Measurements from ENCODE around the gene NIN. TPM values are rescaled to one million over a fixed set of nuclear protein-coding genes. Genes with fewer than 3 reads are reported as not detected.

Gene NIN
- total RNA-seq, 1 donor from 2014 or later = 27.4 TPM

GRCh38 chr14:50719911-50720759 lies 110.8 kb downstream of the NIN start:
- Histone ChIP-seq H3K4me1 (no peaks in the 10 kb centered on the region), H3K9me3 (replicated peaks) (no peaks in the 10 kb centered on the region), H3K4me3 (no peak overlapping the region), H3K36me3 (peaks cover 47% of the 10 kb centered on the region), H3K27ac (replicated peaks) (no peak overlapping the region), H3K27me3 (ENCODE audit: low read depth) (no peaks in the 10 kb centered on the region)
- TF ChIP-seq, protein P1, sequence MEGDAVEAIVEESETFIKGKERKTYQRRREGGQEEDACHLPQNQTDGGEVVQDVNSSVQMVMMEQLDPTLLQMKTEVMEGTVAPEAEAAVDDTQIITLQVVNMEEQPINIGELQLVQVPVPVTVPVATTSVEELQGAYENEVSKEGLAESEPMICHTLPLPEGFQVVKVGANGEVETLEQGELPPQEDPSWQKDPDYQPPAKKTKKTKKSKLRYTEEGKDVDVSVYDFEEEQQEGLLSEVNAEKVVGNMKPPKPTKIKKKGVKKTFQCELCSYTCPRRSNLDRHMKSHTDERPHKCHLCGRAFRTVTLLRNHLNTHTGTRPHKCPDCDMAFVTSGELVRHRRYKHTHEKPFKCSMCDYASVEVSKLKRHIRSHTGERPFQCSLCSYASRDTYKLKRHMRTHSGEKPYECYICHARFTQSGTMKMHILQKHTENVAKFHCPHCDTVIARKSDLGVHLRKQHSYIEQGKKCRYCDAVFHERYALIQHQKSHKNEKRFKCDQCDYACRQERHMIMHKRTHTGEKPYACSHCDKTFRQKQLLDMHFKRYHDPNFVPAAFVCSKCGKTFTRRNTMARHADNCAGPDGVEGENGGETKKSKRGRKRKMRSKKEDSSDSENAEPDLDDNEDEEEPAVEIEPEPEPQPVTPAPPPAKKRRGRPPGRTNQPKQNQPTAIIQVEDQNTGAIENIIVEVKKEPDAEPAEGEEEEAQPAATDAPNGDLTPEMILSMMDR (IDR thresholded peaks at IDR 0.05; ENCODE audit: borderline replicate concordance) = no peak
- intact Hi-C loops (cut with micrococcal nuclease) = loop anchor here (10.0 kb wide), 1 partner anchor 105 kb away; no protein-coding TSS in a partner anchor
- no peak for DNase-seq

GRCh38 chr14:50718949-50719348 lies 112.0 kb downstream of the NIN start:
- intact Hi-C loops (cut with micrococcal nuclease) = loop anchor here (10.0 kb wide), 1 partner anchor 104 kb away; no protein-coding TSS in a partner anchor
- no peak for DNase-seq
- Histone ChIP-seq H3K4me3 (no peak overlapping the region), H3K27me3 (ENCODE audit: low read depth) (no peaks in the 10 kb centered on the region), H3K27ac (replicated peaks) (no peak overlapping the region), H3K4me1 (no peaks in the 10 kb centered on the region), H3K9me3 (replicated peaks) (no peaks in the 10 kb centered on the region), H3K36me3 (peaks cover 35% of the 10 kb centered on the region)
- TF ChIP-seq, protein P1 (IDR thresholded peaks at IDR 0.05; ENCODE audit: borderline replicate concordance) = no peak

- Histone ChIP-seq H3K36me3 (peaks cover 24% of the 10 kb centered on the region), H3K4me3 (no peak overlapping the region), H3K27ac (replicated peaks) (no peak overlapping the region), H3K9me3 (replicated peaks) (no peaks in the 10 kb centered on the region), H3K27me3 (ENCODE audit: low read depth) (no peaks in the 10 kb centered on the region), H3K4me1 (no peaks in the 10 kb centered on the region)
- DNase-seq = no peak
- intact Hi-C loops (cut with micrococcal nuclease) = loop anchor here (10.0 kb wide), 1 partner anchor 103 kb away; no protein-coding TSS in a partner anchor
- TF ChIP-seq, protein P1 (IDR thresholded peaks at IDR 0.05; ENCODE audit: borderline replicate concordance) = no peak
Measured at GRCh38 chr14:50717811-50718210, 113.2 kb downstream of the NIN start.

- no peaks in the 10 kb centered on the region for H3K36me3 ChIP-seq
- no peaks in the 10 kb centered on the region for H3K27me3 ChIP-seq (ENCODE audit: low read depth)
- H3K27ac ChIP-seq (replicated peaks) = no peak overlapping the region
- intact Hi-C loops (cut with micrococcal nuclease) = loop anchor here (10.0 kb wide), 1 partner anchor 100 kb away; no protein-coding TSS in a partner anchor
- TF ChIP-seq, protein P1 (IDR thresholded peaks at IDR 0.05; ENCODE audit: borderline replicate concordance) = peak; percentile 56
- no peak for DNase-seq
- H3K4me3 ChIP-seq = no peak overlapping the region
- no peaks in the 10 kb centered on the region for H3K9me3 ChIP-seq (replicated peaks)
- H3K4me1 ChIP-seq = no peaks in the 10 kb centered on the region
Measured at GRCh38 chr14:50714450-50715073, 116.4 kb downstream of the NIN start.

- intact Hi-C loops (cut with micrococcal nuclease) = loop anchor here (10.0 kb wide), 1 partner anchor 96 kb away; no protein-coding TSS in a partner anchor
- no peaks in the 10 kb centered on the region for H3K36me3 ChIP-seq
- no peak overlapping the region for H3K27ac ChIP-seq (replicated peaks)
- no peaks in the 10 kb centered on the region for H3K9me3 ChIP-seq (replicated peaks)
- no peak for DNase-seq
- H3K4me3 ChIP-seq = no peak overlapping the region
- no peaks in the 10 kb centered on the region for H3K4me1 ChIP-seq
- TF ChIP-seq, protein P1 (IDR thresholded peaks at IDR 0.05; ENCODE audit: borderline replicate concordance) = no peak
- H3K27me3 ChIP-seq (ENCODE audit: low read depth) = no peaks in the 10 kb centered on the region
Measured at GRCh38 chr14:50711043-50711442, 119.9 kb downstream of the NIN start.

All from left ventricle myocardium inferior (tissue), 1 donor.